ENCODE measurements around the gene PRKN.

Gene PRKN

DNA sequence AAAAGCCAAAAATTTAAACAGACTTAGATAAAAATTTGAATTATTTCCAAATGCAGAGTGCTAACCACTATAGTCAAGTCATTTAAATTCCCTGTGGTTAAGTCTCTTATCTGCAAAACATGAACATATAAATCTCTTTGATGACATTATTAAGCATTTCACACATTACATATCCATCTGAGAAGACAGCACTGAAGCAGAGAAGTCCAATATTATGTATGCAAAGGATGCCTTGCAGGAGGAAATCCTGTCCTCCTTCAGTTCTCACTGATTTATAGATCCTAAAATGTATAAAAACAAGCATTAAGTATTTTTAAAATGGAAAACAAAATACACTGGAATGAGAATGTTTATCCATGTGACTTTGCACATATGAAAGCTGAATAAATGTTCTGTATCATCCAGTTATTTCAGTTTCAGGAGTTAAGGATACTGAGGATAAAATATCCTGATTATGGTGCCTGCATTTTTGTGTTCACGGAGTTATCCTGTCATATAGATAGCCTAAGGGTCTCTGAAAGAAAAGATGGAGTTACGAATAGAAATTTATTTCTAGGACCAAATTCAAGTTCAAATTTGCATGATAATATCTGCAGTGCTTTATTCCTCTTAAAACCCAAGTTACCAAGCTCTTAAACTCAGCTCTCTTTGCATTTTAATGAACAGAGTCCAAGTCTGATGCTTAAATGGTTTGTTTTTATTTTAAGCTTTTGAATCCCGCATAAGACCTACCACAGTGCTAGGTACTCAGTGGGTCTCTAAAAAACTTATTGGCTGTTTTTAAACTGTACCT, 145.4 kb downstream of the PRKN start:
- H3K9me2 ChIP-seq (ENCODE audit: low read depth, low read length), result no peaks in the 10 kb centered on the region
- no peak overlapping the region for H3K9ac ChIP-seq (ENCODE audit: low read length)
- no peak overlapping the region for H3K4me3 ChIP-seq (ENCODE audit: low read depth, low read length, poor library complexity, severe bottlenecking)
- no peaks in the 10 kb centered on the region for H3F3A ChIP-seq (ENCODE audit: insufficient read depth, low read length)
- H3K36me3 ChIP-seq (ENCODE audit: insufficient read depth, low read length), result no peaks in the 10 kb centered on the region
- H3K79me2 ChIP-seq (ENCODE audit: insufficient read depth, low read length), result no peaks in the 10 kb centered on the region
- H3K4me1 ChIP-seq (ENCODE audit: insufficient read depth, low read length, severe bottlenecking), result no peaks in the 10 kb centered on the region
- H3K4me2 ChIP-seq (ENCODE audit: low read length), result no peak overlapping the region
- TF ChIP-seq, protein P1, sequence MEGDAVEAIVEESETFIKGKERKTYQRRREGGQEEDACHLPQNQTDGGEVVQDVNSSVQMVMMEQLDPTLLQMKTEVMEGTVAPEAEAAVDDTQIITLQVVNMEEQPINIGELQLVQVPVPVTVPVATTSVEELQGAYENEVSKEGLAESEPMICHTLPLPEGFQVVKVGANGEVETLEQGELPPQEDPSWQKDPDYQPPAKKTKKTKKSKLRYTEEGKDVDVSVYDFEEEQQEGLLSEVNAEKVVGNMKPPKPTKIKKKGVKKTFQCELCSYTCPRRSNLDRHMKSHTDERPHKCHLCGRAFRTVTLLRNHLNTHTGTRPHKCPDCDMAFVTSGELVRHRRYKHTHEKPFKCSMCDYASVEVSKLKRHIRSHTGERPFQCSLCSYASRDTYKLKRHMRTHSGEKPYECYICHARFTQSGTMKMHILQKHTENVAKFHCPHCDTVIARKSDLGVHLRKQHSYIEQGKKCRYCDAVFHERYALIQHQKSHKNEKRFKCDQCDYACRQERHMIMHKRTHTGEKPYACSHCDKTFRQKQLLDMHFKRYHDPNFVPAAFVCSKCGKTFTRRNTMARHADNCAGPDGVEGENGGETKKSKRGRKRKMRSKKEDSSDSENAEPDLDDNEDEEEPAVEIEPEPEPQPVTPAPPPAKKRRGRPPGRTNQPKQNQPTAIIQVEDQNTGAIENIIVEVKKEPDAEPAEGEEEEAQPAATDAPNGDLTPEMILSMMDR (IDR thresholded peaks at IDR 0.05; ENCODE audit: low read length), result no peak
- no peak for TF ChIP-seq EZH2 (IDR thresholded peaks at IDR 0.05; ENCODE audit: borderline replicate concordance, low read length)
- no peaks in the 10 kb centered on the region for H3K27me3 ChIP-seq (ENCODE audit: insufficient read depth, low read length)
- no peaks in the 10 kb centered on the region for H3K9me3 ChIP-seq (ENCODE audit: low read length)
- H4K20me1 ChIP-seq (ENCODE audit: insufficient read depth, low read length), result no peaks in the 10 kb centered on the region
- no peak overlapping the region for H3K27ac ChIP-seq (ENCODE audit: low read depth, low read length, poor library complexity, severe bottlenecking)
- H2AFZ ChIP-seq (ENCODE audit: low read length), result no peak overlapping the region

DNA sequence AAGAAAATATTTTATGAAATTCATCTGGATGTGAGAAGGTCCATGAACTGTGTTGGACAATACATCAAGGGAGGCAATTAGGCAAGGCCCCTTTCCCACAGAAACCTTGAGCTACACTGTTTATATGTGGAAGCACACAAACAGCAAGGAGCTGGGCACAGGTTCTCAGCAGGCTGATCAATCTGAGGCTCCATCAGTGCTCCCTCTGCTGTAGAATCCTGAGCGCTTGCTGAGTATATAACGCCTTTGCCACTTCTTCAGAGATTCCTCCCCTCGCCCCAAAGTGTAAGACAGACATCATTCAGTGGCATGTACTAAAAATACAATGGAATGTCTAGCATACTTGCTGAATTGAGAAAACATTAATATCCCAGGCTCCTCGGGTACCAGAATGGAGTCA, 146.9 kb downstream of the PRKN start:
- Histone ChIP-seq H3K27me3 (ENCODE audit: insufficient read depth, low read length) (no peaks in the 10 kb centered on the region), H3K4me2 (ENCODE audit: low read length) (no peak overlapping the region), H4K20me1 (ENCODE audit: insufficient read depth, low read length) (no peaks in the 10 kb centered on the region), H3K4me1 (ENCODE audit: insufficient read depth, low read length, severe bottlenecking) (no peaks in the 10 kb centered on the region), H3K79me2 (ENCODE audit: insufficient read depth, low read length) (no peaks in the 10 kb centered on the region), H3K36me3 (ENCODE audit: insufficient read depth, low read length) (no peaks in the 10 kb centered on the region), H3F3A (ENCODE audit: insufficient read depth, low read length) (no peaks in the 10 kb centered on the region), H3K9ac (ENCODE audit: low read length) (no peak overlapping the region), H2AFZ (ENCODE audit: low read length) (no peak overlapping the region), H3K9me2 (ENCODE audit: low read depth, low read length) (no peaks in the 10 kb centered on the region), H3K27ac (ENCODE audit: low read depth, low read length, poor library complexity, severe bottlenecking) (no peak overlapping the region), H3K4me3 (ENCODE audit: low read depth, low read length, poor library complexity, severe bottlenecking) (no peak overlapping the region), H3K9me3 (ENCODE audit: low read length) (no peaks in the 10 kb centered on the region)
- TF ChIP-seq, protein P1 (IDR thresholded peaks at IDR 0.05; ENCODE audit: low read length), result no peak
- TF ChIP-seq EZH2 (IDR thresholded peaks at IDR 0.05; ENCODE audit: borderline replicate concordance, low read length), result no peak

DNA sequence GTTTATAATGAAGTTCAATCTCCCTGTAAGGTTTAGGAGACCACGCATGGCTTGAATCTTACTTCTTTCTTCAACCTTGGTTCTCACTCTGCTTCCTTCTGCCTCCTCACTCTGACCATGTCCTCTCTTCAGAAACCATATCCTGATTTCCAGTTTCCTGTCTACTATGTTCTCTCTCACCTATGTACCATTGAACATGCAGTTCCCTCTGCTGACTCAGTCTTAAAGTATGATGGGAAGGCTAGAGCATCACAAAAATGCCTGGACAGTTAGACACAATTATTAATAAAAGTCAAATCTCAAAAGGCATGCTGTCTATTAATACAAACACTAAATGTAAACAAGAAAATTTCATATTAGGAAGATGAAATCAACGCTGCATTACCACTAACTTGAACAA, 151.6 kb downstream of the PRKN start:
- Histone ChIP-seq H3F3A (ENCODE audit: insufficient read depth, low read length) (no peaks in the 10 kb centered on the region), H3K27me3 (ENCODE audit: insufficient read depth, low read length) (no peaks in the 10 kb centered on the region), H3K36me3 (ENCODE audit: insufficient read depth, low read length) (no peaks in the 10 kb centered on the region), H2AFZ (ENCODE audit: low read length) (no peak overlapping the region), H4K20me1 (ENCODE audit: insufficient read depth, low read length) (no peaks in the 10 kb centered on the region), H3K9ac (ENCODE audit: low read length) (no peak overlapping the region), H3K79me2 (ENCODE audit: insufficient read depth, low read length) (no peaks in the 10 kb centered on the region), H3K9me3 (ENCODE audit: low read length) (no peaks in the 10 kb centered on the region), H3K27ac (ENCODE audit: low read depth, low read length, poor library complexity, severe bottlenecking) (no peak overlapping the region), H3K4me2 (ENCODE audit: low read length) (no peak overlapping the region), H3K4me1 (ENCODE audit: insufficient read depth, low read length, severe bottlenecking) (no peaks in the 10 kb centered on the region), H3K9me2 (ENCODE audit: low read depth, low read length) (no peaks in the 10 kb centered on the region), H3K4me3 (ENCODE audit: low read depth, low read length, poor library complexity, severe bottlenecking) (no peak overlapping the region)
- no peak for TF ChIP-seq EZH2 (IDR thresholded peaks at IDR 0.05; ENCODE audit: borderline replicate concordance, low read length)
- TF ChIP-seq, protein P1 (IDR thresholded peaks at IDR 0.05; ENCODE audit: low read length), result no peak

All from OCI-LY1 (cell line).